ENCODE measurements around the gene BMX. TPM values are rescaled to one million over a fixed set of nuclear protein-coding genes. Genes with fewer than 3 reads are reported as not detected.

The BMX gene
- total RNA-seq, 2 donors from 2014 or later = 0.52 TPM; not detected in 1

- H3K9me3 ChIP-seq = no peaks in the 10 kb centered on the region
- intact Hi-C loops (cut with DNase I) = no loop called here
- no peak overlapping the region for H3K27ac ChIP-seq
- H3K4me3 ChIP-seq = no peak overlapping the region
- DNase-seq = no peak
- WGBS, 2 donors = 13 to 16% methylated on average over 6 to 7 of the region's 7 CpGs
- no peak for ATAC-seq
- TF ChIP-seq CTCF (IDR thresholded peaks at IDR 0.05) (peak in 5 of 7 experiments; percentile 24 to 46 (median 44)), POLR2A (IDR thresholded peaks at IDR 0.05) (no peak)
- no peaks in the 10 kb centered on the region for H3K27me3 ChIP-seq
- no peaks in the 10 kb centered on the region for H3K36me3 ChIP-seq (replicated peaks in 1 of 2; ENCODE audit: insufficient read depth in 1 of 2, low read depth in 2 of 2)
- no peaks in the 10 kb centered on the region for H3K4me1 ChIP-seq
These were observed 67.4 kb downstream of the BMX start for GRCh38 chrX:15567886-15568616.

- no peak for ATAC-seq
- Histone ChIP-seq H3K9me3 (no peaks in the 10 kb centered on the region), H3K4me1 (no peaks in the 10 kb centered on the region), H3K27me3 (no peaks in the 10 kb centered on the region), H3K27ac (no peak overlapping the region), H3K4me3 (no peak overlapping the region), H3K36me3 (replicated peaks in 1 of 2; ENCODE audit: insufficient read depth in 1 of 2, low read depth in 2 of 2) (no peaks in the 10 kb centered on the region)
- intact Hi-C loops (cut with DNase I) = no loop called here
- DNase-seq = no peak
- 23 to 50% methylated on average over 1 of the region's 1 CpG for WGBS, 2 donors
- TF ChIP-seq POLR2A (IDR thresholded peaks at IDR 0.05) (no peak), CTCF (IDR thresholded peaks at IDR 0.05) (no peak)
These were observed 69.5 kb downstream of the BMX start for GRCh38 chrX:15570145-15570544.

- intact Hi-C loops (cut with DNase I) = no loop called here
- no peaks in the 10 kb centered on the region for H3K9me3 ChIP-seq
- no peaks in the 10 kb centered on the region for H3K36me3 ChIP-seq (replicated peaks in 1 of 2; ENCODE audit: insufficient read depth in 1 of 2, low read depth in 2 of 2)
- TF ChIP-seq CTCF (IDR thresholded peaks at IDR 0.05) (no peak), POLR2A (IDR thresholded peaks at IDR 0.05) (no peak)
- DNase-seq = no peak
- ATAC-seq = no peak
- no peak overlapping the region for H3K27ac ChIP-seq
- no peak overlapping the region for H3K4me3 ChIP-seq
- no peaks in the 10 kb centered on the region for H3K4me1 ChIP-seq
- H3K27me3 ChIP-seq = no peaks in the 10 kb centered on the region
- 54 to 69% methylated on average over 2 of the region's 2 CpGs for WGBS, 2 donors
These were observed 73.4 kb downstream of the BMX start for GRCh38 chrX:15574017-15574416.

- 46 to 57% methylated on average over 1 of the region's 1 CpG for WGBS, 2 donors
- intact Hi-C loops (cut with DNase I) = no loop called here
- ATAC-seq (no peak), DNase-seq (no peak)
- Histone ChIP-seq H3K36me3 (replicated peaks in 1 of 2; ENCODE audit: insufficient read depth in 1 of 2, low read depth in 2 of 2) (no peaks in the 10 kb centered on the region), H3K27me3 (no peaks in the 10 kb centered on the region), H3K9me3 (no peaks in the 10 kb centered on the region), H3K4me1 (no peaks in the 10 kb centered on the region), H3K27ac (no peak overlapping the region), H3K4me3 (no peak overlapping the region)
- no peak for TF ChIP-seq CTCF (IDR thresholded peaks at IDR 0.05)
- TF ChIP-seq POLR2A (IDR thresholded peaks at IDR 0.05) = no peak
These were observed 75.4 kb downstream of the BMX start for GRCh38 chrX:15576019-15576418.

Measured in body of pancreas (tissue), 4 donors.